Measurements from ENCODE around the gene CHAT.
A peak's percentile ranks its signal among the peaks of the same experiment; 100 is the strongest.
"Not testable (repeated sequence)": the region's sequence is repeated elsewhere in the genome, so short reads cannot be mapped to it uniquely, and the experiment has no call there.

Gene CHAT

GRCh38 chr10:49668684-49669083 is 54.8 kb downstream of the CHAT start:
- TF ChIP-seq CTCF (IDR thresholded peaks at IDR 0.05; ENCODE audit: low read depth, low read length), result no peak
- no peak for DNase-seq (ENCODE audit: low read depth, low spot score)
- no peak overlapping the region for H3K4me3 ChIP-seq (ENCODE audit: low read depth, low read length)
- in situ Hi-C loops (cut with HindIII; ENCODE audit: low sequenced_read_pairs), result no loop called here

DNA sequence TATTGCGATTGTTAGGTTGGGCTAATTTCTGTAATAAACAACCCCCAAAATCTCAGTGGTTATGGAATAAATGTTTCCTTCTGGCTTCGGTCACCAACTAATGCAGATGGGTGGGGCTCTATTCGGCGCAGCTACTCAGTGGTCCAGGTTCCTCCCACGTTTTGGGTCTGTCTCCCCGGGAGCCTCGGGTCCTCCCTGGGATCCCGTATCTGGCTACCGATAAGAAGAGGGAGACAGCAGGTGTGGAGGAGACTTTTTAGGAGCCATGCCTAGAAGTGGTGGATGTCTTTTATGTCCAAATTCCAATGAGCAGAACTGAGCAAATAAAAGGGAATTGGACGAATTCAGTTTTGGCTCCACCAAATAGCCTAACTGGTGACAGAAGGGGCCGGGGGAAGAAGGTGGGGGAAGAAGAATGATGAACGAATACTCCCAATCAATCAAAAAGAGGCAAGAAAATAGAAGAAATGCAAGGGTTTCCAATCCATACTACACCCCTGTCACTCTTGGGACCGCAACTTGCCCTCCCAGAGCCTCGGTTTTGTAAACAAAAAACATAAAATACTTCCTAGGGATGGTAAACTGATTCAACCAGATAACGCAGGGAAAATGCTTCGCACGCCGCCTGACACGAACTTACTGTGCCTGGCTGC is 65.1 kb downstream of the CHAT start:
- in situ Hi-C loops (cut with HindIII; ENCODE audit: low sequenced_read_pairs), result no loop called here
- no peak for DNase-seq (ENCODE audit: low read depth, low spot score)
- H3K4me3 ChIP-seq (ENCODE audit: low read depth, low read length), result peak overlapping the region; percentile 4

DNA sequence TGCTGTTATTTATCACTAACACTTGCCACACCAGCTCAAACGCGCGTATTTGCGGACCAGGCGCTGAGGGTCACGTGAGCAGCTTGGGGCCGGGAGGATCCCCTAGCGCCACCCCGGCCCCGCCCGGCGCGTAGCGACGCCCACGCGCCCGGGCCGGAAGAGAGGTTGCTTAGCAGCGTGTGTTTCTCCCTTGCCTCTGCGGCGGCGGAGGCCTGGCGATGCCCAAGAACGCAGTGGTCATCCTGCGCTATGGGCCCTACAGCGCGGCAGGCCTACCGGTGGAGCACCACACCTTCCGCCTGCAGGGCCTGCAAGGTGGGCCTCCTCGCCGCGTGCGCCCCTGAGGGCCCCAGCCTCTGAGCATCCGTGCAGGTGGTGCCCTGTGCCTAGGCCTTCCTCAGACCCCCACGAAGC is 65.7 kb downstream of the CHAT start, which contains the start of gene C10orf53:
Gene C10orf53, plus strand, starts transcription at position 172 of the 414 bp plus-strand sequence. Its CDS starts 47 bp downstream, at position 219.
- no peak for TF ChIP-seq CTCF (IDR thresholded peaks at IDR 0.05; ENCODE audit: low read depth, low read length)
- peak within 1 kb of the TSS; percentile 4 for H3K4me3 ChIP-seq (ENCODE audit: low read depth, low read length)
- DNase-seq (ENCODE audit: low read depth, low spot score), result peak; percentile 15
- in situ Hi-C loops (cut with HindIII; ENCODE audit: low sequenced_read_pairs), result no loop called here

More for the DNA sequence above, 65.1 kb downstream of the CHAT start:
- no peak for TF ChIP-seq CTCF (IDR thresholded peaks at IDR 0.05; ENCODE audit: low read depth, low read length)

DNA sequence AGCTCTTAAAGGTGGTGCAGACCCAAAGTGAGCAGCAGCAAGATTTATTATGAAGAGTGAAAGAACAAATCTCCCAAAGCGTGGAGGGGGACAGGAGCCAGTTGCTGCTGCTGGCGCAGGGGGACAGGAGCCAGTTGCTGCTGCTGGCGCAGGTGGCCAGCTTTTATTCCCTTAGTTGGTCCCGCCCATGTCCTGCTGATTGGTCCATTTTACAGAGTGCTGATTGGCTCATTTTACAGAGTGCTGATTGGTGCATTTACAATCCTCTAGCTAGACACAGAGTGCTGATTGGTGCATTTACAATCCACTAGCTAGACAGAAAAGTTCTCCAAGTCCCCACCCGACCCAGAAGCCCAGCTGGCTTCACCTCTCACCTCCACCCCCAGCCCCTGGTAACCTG is 68.6 kb downstream of the CHAT start:
- in situ Hi-C loops (cut with HindIII; ENCODE audit: low sequenced_read_pairs); H3K4me3 ChIP-seq (ENCODE audit: low read depth, low read length); DNase-seq (ENCODE audit: low read depth, low spot score): not testable (repeated sequence)

- DNase-seq (ENCODE audit: low read depth, low spot score), result no peak
- H3K4me3 ChIP-seq (ENCODE audit: low read depth, low read length), result no peak overlapping the region
- in situ Hi-C loops (cut with HindIII; ENCODE audit: low sequenced_read_pairs), result no loop called here
- no peak for TF ChIP-seq CTCF (IDR thresholded peaks at IDR 0.05; ENCODE audit: low read depth, low read length)
Observed at GRCh38 chr10:49682879-49683278, 69.0 kb downstream of the CHAT start.

GRCh38 chr10:49686651-49687050 is 72.8 kb downstream of the CHAT start:
- H3K4me3 ChIP-seq (ENCODE audit: low read depth, low read length), result no peak overlapping the region
- no peak for TF ChIP-seq CTCF (IDR thresholded peaks at IDR 0.05; ENCODE audit: low read depth, low read length)
- DNase-seq (ENCODE audit: low read depth, low spot score), result no peak
- in situ Hi-C loops (cut with HindIII; ENCODE audit: low sequenced_read_pairs), result no loop called here

GRCh38 chr10:49688261-49688846 is 74.5 kb downstream of the CHAT start:
- in situ Hi-C loops (cut with HindIII; ENCODE audit: low sequenced_read_pairs), result no loop called here
- no peak overlapping the region for H3K4me3 ChIP-seq (ENCODE audit: low read depth, low read length)
- no peak for TF ChIP-seq CTCF (IDR thresholded peaks at IDR 0.05; ENCODE audit: low read depth, low read length)
- DNase-seq (ENCODE audit: low read depth, low spot score), result no peak

All from astrocyte of the spinal cord (primary cell).